ENCODE results near the gene TMEM229A.
"Not testable (repeated sequence)": the region's sequence is repeated elsewhere in the genome, so short reads cannot be mapped to it uniquely, and the experiment has no call there.

The TMEM229A gene

GRCh38 chr7:124031919-124032318 lies 948 bp downstream of the TMEM229A start:
- no peak for DNase-seq (ENCODE audit: low read depth)

GRCh38 chr7:124031406-124031805 lies 1.5 kb downstream of the TMEM229A start:
- DNase-seq (ENCODE audit: low read depth): no peak

- no peak for DNase-seq (ENCODE audit: low read depth)
These were observed 1.9 kb downstream of the TMEM229A start for GRCh38 chr7:124030964-124031363.

GRCh38 chr7:124029396-124030188 lies 3.3 kb downstream of the TMEM229A start:
- no peak for DNase-seq (ENCODE audit: low read depth)

- DNase-seq (ENCODE audit: low read depth): no peak
These were observed 5.6 kb downstream of the TMEM229A start for GRCh38 chr7:124027236-124027635.

- DNase-seq (ENCODE audit: low read depth): not testable (repeated sequence)
These were observed 8.5 kb downstream of the TMEM229A start for GRCh38 chr7:124024329-124024728.

GRCh38 chr7:124022551-124022950 lies 10.3 kb downstream of the TMEM229A start:
- DNase-seq (ENCODE audit: low read depth): no peak

- no peak for DNase-seq (ENCODE audit: low read depth)
These were observed 12.8 kb downstream of the TMEM229A start for GRCh38 chr7:124020060-124020459.

- no peak for DNase-seq (ENCODE audit: low read depth)
These were observed 19.6 kb downstream of the TMEM229A start for GRCh38 chr7:124013306-124013705.

- DNase-seq (ENCODE audit: low read depth): no peak
These were observed 20.0 kb downstream of the TMEM229A start for GRCh38 chr7:124012864-124013263.

GRCh38 chr7:124009321-124009720 lies 23.5 kb downstream of the TMEM229A start:
- no peak for DNase-seq (ENCODE audit: low read depth)

- not testable (repeated sequence) for DNase-seq (ENCODE audit: low read depth)
These were observed 24.6 kb downstream of the TMEM229A start for GRCh38 chr7:124008296-124008695.

- no peak for DNase-seq (ENCODE audit: low read depth)
These were observed 33.2 kb downstream of the TMEM229A start for GRCh38 chr7:123999703-124000102.

- DNase-seq (ENCODE audit: low read depth): no peak
These were observed 33.9 kb downstream of the TMEM229A start for GRCh38 chr7:123998921-123999320.

- DNase-seq (ENCODE audit: low read depth): no peak
These were observed 36.6 kb downstream of the TMEM229A start for GRCh38 chr7:123996327-123996625.

- DNase-seq (ENCODE audit: low read depth): no peak
These were observed 37.1 kb downstream of the TMEM229A start for GRCh38 chr7:123995617-123996326.

- no peak for DNase-seq (ENCODE audit: low read depth)
These were observed 38.4 kb downstream of the TMEM229A start for GRCh38 chr7:123994449-123994848.

- DNase-seq (ENCODE audit: low read depth): no peak
These were observed 38.9 kb downstream of the TMEM229A start for GRCh38 chr7:123993996-123994395.

GRCh38 chr7:123992913-123993518 lies 39.9 kb downstream of the TMEM229A start:
- DNase-seq (ENCODE audit: low read depth): no peak

- no peak for DNase-seq (ENCODE audit: low read depth)
These were observed 45.4 kb downstream of the TMEM229A start for GRCh38 chr7:123987445-123987844.

Data from activated gamma-delta T cell treated with anti-CD3 and anti-CD28 coated beads, Interleukin-2, amount 50 U/mL, for 16 hours (primary cell).